DMS53 (cell line): ENCODE data around the gene MALAT1.
"Not testable (repeated sequence)": the region's sequence is repeated elsewhere in the genome, so short reads cannot be mapped to it uniquely, and the experiment has no call there.

ENCODE experiments used
- DNase-seq: peaks from one replicate; lab custom pipeline; 2025; lab: John Stamatoyannopoulos, UW

The MALAT1 gene

DNA sequence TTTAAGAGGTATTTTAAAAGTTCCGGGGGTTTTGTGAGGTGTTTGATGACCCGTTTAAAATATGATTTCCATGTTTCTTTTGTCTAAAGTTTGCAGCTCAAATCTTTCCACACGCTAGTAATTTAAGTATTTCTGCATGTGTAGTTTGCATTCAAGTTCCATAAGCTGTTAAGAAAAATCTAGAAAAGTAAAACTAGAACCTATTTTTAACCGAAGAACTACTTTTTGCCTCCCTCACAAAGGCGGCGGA lies 193 bp upstream of the MALAT1 start:
- no peak for DNase-seq

DNA sequence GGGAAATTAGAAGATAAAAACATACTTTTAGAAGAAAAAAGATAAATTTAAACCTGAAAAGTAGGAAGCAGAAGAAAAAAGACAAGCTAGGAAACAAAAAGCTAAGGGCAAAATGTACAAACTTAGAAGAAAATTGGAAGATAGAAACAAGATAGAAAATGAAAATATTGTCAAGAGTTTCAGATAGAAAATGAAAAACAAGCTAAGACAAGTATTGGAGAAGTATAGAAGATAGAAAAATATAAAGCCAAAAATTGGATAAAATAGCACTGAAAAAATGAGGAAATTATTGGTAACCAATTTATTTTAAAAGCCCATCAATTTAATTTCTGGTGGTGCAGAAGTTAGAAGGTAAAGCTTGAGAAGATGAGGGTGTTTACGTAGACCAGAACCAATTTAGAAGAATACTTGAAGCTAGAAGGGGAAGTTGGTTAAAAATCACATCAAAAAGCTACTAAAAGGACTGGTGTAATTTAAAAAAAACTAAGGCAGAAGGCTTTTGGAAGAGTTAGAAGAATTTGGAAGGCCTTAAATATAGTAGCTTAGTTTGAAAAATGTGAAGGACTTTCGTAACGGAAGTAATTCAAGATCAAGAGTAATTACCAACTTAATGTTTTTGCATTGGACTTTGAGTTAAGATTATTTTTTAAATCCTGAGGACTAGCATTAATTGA lies 1.0 kb downstream of the MALAT1 start:
- DNase-seq = no peak

GRCh38 chr11:65500387-65501185 lies 1.7 kb downstream of the MALAT1 start:
- DNase-seq = peak; percentile 80

DNA sequence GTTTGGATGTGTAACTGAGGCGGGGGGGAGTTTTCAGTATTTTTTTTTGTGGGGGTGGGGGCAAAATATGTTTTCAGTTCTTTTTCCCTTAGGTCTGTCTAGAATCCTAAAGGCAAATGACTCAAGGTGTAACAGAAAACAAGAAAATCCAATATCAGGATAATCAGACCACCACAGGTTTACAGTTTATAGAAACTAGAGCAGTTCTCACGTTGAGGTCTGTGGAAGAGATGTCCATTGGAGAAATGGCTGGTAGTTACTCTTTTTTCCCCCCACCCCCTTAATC lies 2.3 kb downstream of the MALAT1 start:
- DNase-seq = peak; percentile 73

GRCh38 chr11:65501472-65502273 lies 2.8 kb downstream of the MALAT1 start:
- DNase-seq = peak; percentile 73

GRCh38 chr11:65502274-65502554 lies 3.4 kb downstream of the MALAT1 start:
- DNase-seq = no peak

GRCh38 chr11:65502555-65503367 lies 3.9 kb downstream of the MALAT1 start:
- peak; percentile 62 for DNase-seq

- DNase-seq = no peak
These were observed 4.6 kb downstream of the MALAT1 start for GRCh38 chr11:65503368-65503948.

- peak; percentile 73 for DNase-seq
These were observed 5.3 kb downstream of the MALAT1 start for GRCh38 chr11:65503949-65504673.

GRCh38 chr11:65504674-65505465 lies 6.0 kb downstream of the MALAT1 start:
- DNase-seq = peak; percentile 73

DNA sequence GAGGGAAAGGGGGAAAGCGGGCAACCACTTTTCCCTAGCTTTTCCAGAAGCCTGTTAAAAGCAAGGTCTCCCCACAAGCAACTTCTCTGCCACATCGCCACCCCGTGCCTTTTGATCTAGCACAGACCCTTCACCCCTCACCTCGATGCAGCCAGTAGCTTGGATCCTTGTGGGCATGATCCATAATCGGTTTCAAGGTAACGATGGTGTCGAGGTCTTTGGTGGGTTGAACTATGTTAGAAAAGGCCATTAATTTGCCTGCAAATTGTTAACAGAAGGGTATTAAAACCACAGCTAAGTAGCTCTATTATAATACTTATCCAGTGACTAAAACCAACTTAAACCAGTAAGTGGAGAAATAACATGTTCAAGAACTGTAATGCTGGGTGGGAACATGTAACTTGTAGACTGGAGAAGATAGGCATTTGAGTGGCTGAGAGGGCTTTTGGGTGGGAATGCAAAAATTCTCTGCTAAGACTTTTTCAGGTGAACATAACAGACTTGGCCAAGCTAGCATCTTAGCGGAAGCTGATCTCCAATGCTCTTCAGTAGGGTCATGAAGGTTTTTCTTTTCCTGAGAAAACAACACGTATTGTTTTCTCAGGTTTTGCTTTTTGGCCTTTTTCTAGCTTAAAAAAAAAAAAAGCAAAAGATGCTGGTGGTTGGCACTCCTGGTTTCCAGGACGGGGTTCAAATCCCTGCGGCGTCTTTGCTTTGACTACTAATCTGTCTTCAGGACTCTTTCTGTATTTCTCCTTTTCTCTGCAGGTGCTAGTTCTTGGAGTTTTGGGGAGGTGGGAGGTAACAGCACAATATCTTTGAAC lies 6.8 kb downstream of the MALAT1 start:
- peak; percentile 78 for DNase-seq

GRCh38 chr11:65506290-65506771 lies 7.5 kb downstream of the MALAT1 start:
- no peak for DNase-seq

DNA sequence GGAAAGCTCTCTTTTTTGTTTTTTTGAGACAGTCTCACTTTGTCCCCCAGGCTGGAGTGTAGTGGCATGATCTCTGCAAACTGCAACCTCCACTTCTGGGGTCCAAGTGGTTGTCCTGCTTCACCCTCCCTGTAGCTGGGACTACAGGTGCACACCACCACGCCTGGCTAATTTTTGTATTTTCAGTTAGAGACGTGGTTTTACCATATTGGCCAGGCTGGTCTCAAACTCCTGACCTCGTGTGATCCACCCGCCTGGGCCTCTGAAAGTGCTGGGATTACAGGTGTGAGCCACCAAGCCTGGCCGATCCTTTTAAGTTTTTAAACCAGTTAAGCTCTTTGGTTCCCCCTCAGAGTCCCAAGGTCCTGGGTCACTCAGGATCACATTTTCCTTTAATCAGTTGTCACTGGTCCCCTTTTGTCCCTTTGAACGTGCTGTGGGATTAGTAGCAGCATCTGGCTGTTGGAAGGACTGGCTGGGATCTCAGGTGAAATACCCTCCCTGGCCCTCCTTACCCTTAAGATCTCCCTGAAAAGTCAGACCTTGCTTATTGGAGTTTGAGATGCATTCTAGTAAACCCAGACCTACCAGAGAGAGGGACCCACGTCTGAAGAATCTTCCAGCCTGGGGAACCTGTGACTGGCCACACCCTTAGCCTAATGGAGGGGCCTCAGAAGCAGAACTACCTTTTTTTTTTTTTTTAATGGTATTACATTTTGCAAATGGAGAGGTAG lies 8.1 kb downstream of the MALAT1 start:
- DNase-seq = peak; percentile 97

DNA sequence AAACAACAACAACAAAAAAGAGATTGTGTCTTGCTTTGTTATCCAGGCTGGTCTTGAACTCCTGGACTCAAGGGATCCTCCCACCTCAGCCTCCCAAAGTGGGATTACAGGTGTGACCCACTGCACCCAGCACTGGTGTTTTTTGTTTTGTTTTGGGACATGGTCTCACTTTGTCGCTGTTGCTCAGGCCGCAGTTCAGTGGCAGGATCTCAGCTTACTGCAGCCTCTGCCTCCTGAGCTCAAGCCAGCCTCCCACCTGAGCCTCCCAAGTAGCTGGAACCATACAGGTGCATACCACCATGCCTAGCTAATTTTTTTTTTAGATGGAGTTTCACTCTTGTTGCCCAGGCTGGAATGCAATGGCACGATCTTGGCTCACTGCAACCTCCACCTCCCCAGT lies 13.5 kb downstream of the MALAT1 start:
- DNase-seq = not testable (repeated sequence)

GRCh38 chr11:65516135-65516968 lies 17.5 kb downstream of the MALAT1 start:
- no peak for DNase-seq

GRCh38 chr11:65518941-65519549 lies 20.2 kb downstream of the MALAT1 start:
- DNase-seq = not testable (repeated sequence)

DNA sequence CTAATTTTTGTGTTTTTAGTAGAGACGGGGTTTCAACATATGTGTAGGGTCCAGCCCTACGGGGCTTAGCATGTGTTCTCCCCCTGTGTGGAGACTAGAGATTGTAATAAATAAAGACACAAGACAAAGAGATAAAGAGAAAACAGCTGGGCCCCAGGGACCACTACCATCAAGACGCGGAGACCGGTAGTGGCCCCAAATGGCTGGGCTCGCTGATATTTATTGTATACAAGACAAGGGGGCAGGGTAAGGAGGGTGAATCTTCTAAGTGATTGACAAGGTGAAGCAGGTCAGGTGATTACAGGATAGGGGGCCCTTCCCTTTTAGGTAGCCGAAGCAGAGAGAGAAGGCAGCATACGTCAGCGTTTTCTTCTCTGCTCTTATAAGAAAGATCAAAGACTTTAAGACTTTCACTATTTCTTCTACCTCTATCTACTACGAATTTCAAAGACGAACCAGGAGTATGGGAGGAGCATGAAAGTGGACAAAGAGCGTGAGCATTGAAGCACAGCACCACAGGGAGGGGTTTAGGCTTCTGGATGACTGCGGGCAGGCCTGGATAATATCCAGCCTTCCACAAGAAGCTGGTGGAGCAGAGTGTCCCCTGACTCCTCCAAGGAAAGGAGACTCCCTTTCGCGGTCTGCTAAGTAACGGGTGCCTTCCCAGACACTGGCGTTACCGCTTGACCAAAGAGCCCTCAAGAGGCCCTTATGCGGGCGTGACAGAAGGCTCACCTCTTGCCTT lies 23.1 kb downstream of the MALAT1 start:
- DNase-seq = not testable (repeated sequence)
